Fibroblast of lung (primary cell): ENCODE measurements around the gene ELK3.

Experiments used
- EZH2 ChIP-seq: IDR thresholded peaks from 2 replicates; pipeline ENCODE4 v1.5.1; 2012; ENCODE audit warnings: low read length, control low read depth, mild to moderate bottlenecking; ENCODE audit errors: missing control alignments
- TF ChIP-seq, protein P1 (sequence below), 2 donors: IDR thresholded peaks in 1 of 2; conservative IDR thresholded peaks in 1 of 2; 1 replicate in 1 of 2; 2 replicates in 1 of 2; pipeline ENCODE4 v1.5.1; 2011 to 2012; ENCODE audit warnings: low read length in 2 of 2, control low read depth in 1 of 2, inconsistent platforms in 1 of 2, low read depth in 1 of 2, mild to moderate bottlenecking in 1 of 2

DNA sequence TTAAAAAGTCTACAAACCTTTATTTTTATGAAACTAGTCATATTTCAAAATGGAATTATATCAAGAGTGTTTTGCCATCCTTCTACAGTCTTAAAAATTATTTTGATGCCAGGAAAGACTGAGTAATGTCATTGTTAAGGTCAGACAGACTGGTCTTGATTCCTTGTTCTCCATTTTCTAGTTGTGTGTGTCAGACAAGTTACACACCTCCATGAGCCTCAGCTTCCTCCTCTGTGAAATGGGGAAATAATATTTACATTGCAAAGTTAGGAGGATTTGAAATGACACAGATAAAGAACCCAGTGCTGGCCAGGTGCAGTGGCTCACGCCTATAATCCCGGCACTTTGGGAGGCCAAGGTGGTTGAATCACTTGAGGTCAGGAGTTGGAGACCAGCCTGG, 47.4 kb upstream of the ELK3 start:
- TF ChIP-seq, protein P1, sequence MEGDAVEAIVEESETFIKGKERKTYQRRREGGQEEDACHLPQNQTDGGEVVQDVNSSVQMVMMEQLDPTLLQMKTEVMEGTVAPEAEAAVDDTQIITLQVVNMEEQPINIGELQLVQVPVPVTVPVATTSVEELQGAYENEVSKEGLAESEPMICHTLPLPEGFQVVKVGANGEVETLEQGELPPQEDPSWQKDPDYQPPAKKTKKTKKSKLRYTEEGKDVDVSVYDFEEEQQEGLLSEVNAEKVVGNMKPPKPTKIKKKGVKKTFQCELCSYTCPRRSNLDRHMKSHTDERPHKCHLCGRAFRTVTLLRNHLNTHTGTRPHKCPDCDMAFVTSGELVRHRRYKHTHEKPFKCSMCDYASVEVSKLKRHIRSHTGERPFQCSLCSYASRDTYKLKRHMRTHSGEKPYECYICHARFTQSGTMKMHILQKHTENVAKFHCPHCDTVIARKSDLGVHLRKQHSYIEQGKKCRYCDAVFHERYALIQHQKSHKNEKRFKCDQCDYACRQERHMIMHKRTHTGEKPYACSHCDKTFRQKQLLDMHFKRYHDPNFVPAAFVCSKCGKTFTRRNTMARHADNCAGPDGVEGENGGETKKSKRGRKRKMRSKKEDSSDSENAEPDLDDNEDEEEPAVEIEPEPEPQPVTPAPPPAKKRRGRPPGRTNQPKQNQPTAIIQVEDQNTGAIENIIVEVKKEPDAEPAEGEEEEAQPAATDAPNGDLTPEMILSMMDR (conservative IDR thresholded peaks at IDR 0.05 in 1 of 2, IDR thresholded peaks at IDR 0.05 in 1 of 2; ENCODE audit: low read depth in 1 of 2, low read length in 2 of 2), result no peak
- TF ChIP-seq EZH2, result no peak
